PC-3 (cell line): ENCODE measurements around the gene SLC4A7. TPM values are rescaled to one million over a fixed set of nuclear protein-coding genes. Genes with fewer than 3 reads are reported as not detected.
A peak's percentile ranks its signal among the peaks of the same experiment; 100 is the strongest.

Source experiments
- ATAC-seq: fragments of 200-7000 bp; cut with Tn5 transposase; 2 replicates; pipeline ENCODE4 v1.9.1; 2020; ENCODE audit warnings: mild to moderate bottlenecking, moderate library complexity
- BruUV-seq: library from RNA; stranded (reverse); fragments of 400-500 nt; replicated peaks from 2 replicates; lab custom pipeline; 2021; lab: Mats Ljungman, UMichigan
- CTCF ChIA-PET: fragments of 300-600 bp; sonication (Branson Sonifier 250); formaldehyde crosslinking; loops from one replicate; lab custom pipeline; 2022; ENCODE audit warnings: antibody characterized with exemption; lab: Charles Lee
- POLR2A ChIA-PET: fragments of 300-600 bp; sonication (Branson Sonifier 250); formaldehyde crosslinking; loops from one replicate; lab custom pipeline; 2022; ENCODE audit warnings: antibody characterized with exemption; ENCODE audit not compliant: unreplicated experiment; lab: Charles Lee
- DNase-seq: peaks from one replicate; pipeline ENCODE4 v3.0.0-alpha.2; 2015
- H2AFZ ChIP-seq: fragments of 300-600 bp; sonication (generic); 2 replicates; pipeline ENCODE4 v1.6.0; 2016; ENCODE audit warnings: antibody characterized with exemption, low read length
- H3F3A ChIP-seq: fragments of 300-600 bp; sonication (generic); one replicate; pipeline ENCODE4 v1.6.0; 2017; ENCODE audit warnings: antibody characterized with exemption, low read length, control low read depth, mild to moderate bottlenecking; ENCODE audit not compliant: unreplicated experiment
- H3K27ac ChIP-seq: fragments of 300-600 bp; sonication (generic); 2 replicates; pipeline ENCODE4 v1.5.1; 2016; ENCODE audit warnings: mild to moderate bottlenecking, low read length
- H3K27me3 ChIP-seq: fragments of 300-600 bp; sonication (generic); 2 replicates; pipeline ENCODE4 v1.6.1; 2016; ENCODE audit warnings: low read length, mixed read lengths
- H3K36me3 ChIP-seq: fragments of 300-600 bp; sonication (generic); 2 replicates; pipeline ENCODE4 v1.6.1; 2016; ENCODE audit warnings: low read depth, mixed run types, low read length, mixed read lengths
- H3K4me1 ChIP-seq: fragments of 300-600 bp; sonication (generic); 2 replicates; pipeline ENCODE4 v1.5.1; 2016; ENCODE audit warnings: low read length; ENCODE audit not compliant: insufficient read depth
- H3K4me2 ChIP-seq: fragments of 300-600 bp; sonication (generic); 2 replicates; pipeline ENCODE4 v1.6.0; 2016; ENCODE audit warnings: low read length
- H3K4me3 ChIP-seq: fragments of 300-600 bp; sonication (generic); 2 replicates; pipeline ENCODE4 v1.5.1; 2016; ENCODE audit warnings: mild to moderate bottlenecking, low read length, mixed read lengths
- H3K79me2 ChIP-seq: fragments of 300-600 bp; sonication (generic); 2 replicates; pipeline ENCODE4 v1.6.1; 2017; ENCODE audit warnings: low read length, mixed read lengths
- H3K9ac ChIP-seq: fragments of 300-600 bp; sonication (generic); 2 replicates; pipeline ENCODE4 v1.6.0; 2016; ENCODE audit warnings: mild to moderate bottlenecking, low read length
- H3K9me2 ChIP-seq: fragments of 300-600 bp; sonication (generic); replicated peaks from 2 replicates; pipeline ENCODE4 v1.6.1; 2016; ENCODE audit warnings: mixed run types, low read length, mixed read lengths
- H3K9me3 ChIP-seq: fragments of 300-600 bp; sonication (generic); 2 replicates; pipeline ENCODE4 v1.6.1; 2016; ENCODE audit warnings: low read length, mixed read lengths
- H4K20me1 ChIP-seq: fragments of 300-600 bp; sonication (generic); 2 replicates; pipeline ENCODE4 v1.6.1; 2016; ENCODE audit warnings: low read length, mixed read lengths
- CTCF ChIP-seq: fragments of 300-600 bp; sonication (generic); conservative IDR thresholded peaks from 2 replicates; pipeline ENCODE4 v1.5.1; 2017; ENCODE audit warnings: antibody characterized with exemption, low read depth, mild to moderate bottlenecking, low read length
- EZH2 ChIP-seq: fragments of 300-600 bp; sonication (generic); IDR thresholded peaks from one replicate; pipeline ENCODE4 v1.6.1; 2017; ENCODE audit warnings: antibody characterized with exemption, mild to moderate bottlenecking, low read length; ENCODE audit not compliant: unreplicated experiment
- EZH2phosphoT487 ChIP-seq: fragments of 300-600 bp; sonication (generic); IDR thresholded peaks from 2 replicates; pipeline ENCODE4 v1.6.1; 2018; ENCODE audit warnings: mild to moderate bottlenecking, antibody characterized with exemption, low read length, borderline replicate concordance
- intact Hi-C: fragments of 100-400 bp; cut with micrococcal nuclease; formaldehyde crosslinking; loops from 2 replicates; pipeline ENCODE4 v1.9.0; 2023
- total RNA-seq: library from RNA; depleted of rRNA; stranded (reverse); fragments of >200 nt; gene quantifications from 2 replicates; pipeline ENCODE4 v1.2.3, GENCODE V29; 2014

The SLC4A7 gene
- total RNA-seq, 1 experiment from 2014 or later, result 56.0 TPM

GRCh38 chr3:27500035-27500434 lies 15.9 kb upstream of the SLC4A7 start:
- Histone ChIP-seq H3K9ac (no peak overlapping the region), H3K36me3 (no peaks in the 10 kb centered on the region), H3K4me1 (peaks cover 15% of the 10 kb centered on the region), H3K9me2 (no peaks in the 10 kb centered on the region), H3K4me3 (no peak overlapping the region), H4K20me1 (no peaks in the 10 kb centered on the region), H3K27ac (no peak overlapping the region), H3K79me2 (no peaks in the 10 kb centered on the region), H3K4me2 (no peak overlapping the region), H3K27me3 (no peaks in the 10 kb centered on the region), H3F3A (no peaks in the 10 kb centered on the region), H2AFZ (no peak overlapping the region), H3K9me3 (no peaks in the 10 kb centered on the region)
- ATAC-seq (no peak), DNase-seq (peak; percentile 24)
- POLR2A ChIA-PET, result no interaction called here
- no peak for TF ChIP-seq EZH2phosphoT487
- no peak for TF ChIP-seq CTCF
- TF ChIP-seq EZH2, result no peak
- CTCF ChIA-PET, result no interaction called here
- intact Hi-C loops, result no loop called here
- no TSS peak for BruUV-seq

GRCh38 chr3:27494784-27495183 lies 10.6 kb upstream of the SLC4A7 start:
- Histone ChIP-seq H4K20me1 (no peaks in the 10 kb centered on the region), H3K9me3 (no peaks in the 10 kb centered on the region), H3K9ac (no peak overlapping the region), H2AFZ (no peak overlapping the region), H3K36me3 (no peaks in the 10 kb centered on the region), H3K9me2 (no peaks in the 10 kb centered on the region), H3K27ac (no peak overlapping the region), H3F3A (no peaks in the 10 kb centered on the region), H3K79me2 (no peaks in the 10 kb centered on the region), H3K4me3 (no peak overlapping the region), H3K4me2 (no peak overlapping the region), H3K27me3 (no peaks in the 10 kb centered on the region), H3K4me1 (no peaks in the 10 kb centered on the region)
- intact Hi-C loops, result no loop called here
- TF ChIP-seq EZH2phosphoT487 (no peak), EZH2 (no peak), CTCF (no peak)
- BruUV-seq, result no TSS peak
- DNase-seq (no peak), ATAC-seq (no peak)
- CTCF ChIA-PET, result no interaction called here
- POLR2A ChIA-PET, result no interaction called here

- Histone ChIP-seq H3F3A (no peaks in the 10 kb centered on the region), H3K4me3 (no peak overlapping the region), H3K9me3 (no peaks in the 10 kb centered on the region), H4K20me1 (no peaks in the 10 kb centered on the region), H3K4me1 (0 out of 2 replicates have a peak, but pooled peaks cover 6% of the 10 kb centered on the region), H3K27ac (no peak overlapping the region), H3K4me2 (no peak overlapping the region), H2AFZ (no peak overlapping the region), H3K79me2 (peaks cover 4% of the 10 kb centered on the region), H3K9ac (no peak overlapping the region), H3K36me3 (no peaks in the 10 kb centered on the region), H3K9me2 (no peaks in the 10 kb centered on the region), H3K27me3 (no peaks in the 10 kb centered on the region)
- no TSS peak for BruUV-seq
- intact Hi-C loops, result no loop called here
- CTCF ChIA-PET, result no interaction called here
- POLR2A ChIA-PET, result no interaction called here
- no peak for TF ChIP-seq EZH2phosphoT487
- no peak for TF ChIP-seq CTCF
- TF ChIP-seq EZH2, result no peak
- ATAC-seq (no peak), DNase-seq (no peak)
These were observed 4.6 kb upstream of the SLC4A7 start for GRCh38 chr3:27488821-27489220.
